Fibroblast of villous mesenchyme (primary cell): ENCODE results near the gene SRPK3. TPM values are rescaled to one million over a fixed set of nuclear protein-coding genes. Genes with fewer than 3 reads are reported as not detected.

Experiments used
- DNase-seq: peaks from one replicate; pipeline ENCODE4 v3.0.0-alpha.2; 2010; ENCODE audit warnings: low read depth
- H3K4me3 ChIP-seq: 2 replicates; pipeline ENCODE4 v1.5.1; 2011; ENCODE audit warnings: low read depth, mild to moderate bottlenecking, low read length
- CTCF ChIP-seq: IDR thresholded peaks from 2 replicates; pipeline ENCODE4 v1.5.1; 2012; ENCODE audit warnings: low read depth, mild to moderate bottlenecking, low read length; ENCODE audit not compliant: insufficient read depth
- total RNA-seq: library from RNA; depleted of rRNA; stranded (reverse); fragments of >200 nt; gene quantifications from 2 replicates; pipeline ENCODE4 v1.2.3, GENCODE V29; 2012

The SRPK3 gene
- total RNA-seq, 1 donor: 0.86 TPM

GRCh38 chrX:153769158-153769864, 11.5 kb upstream of the SRPK3 start:
- no peak overlapping the region for H3K4me3 ChIP-seq
- no peak for DNase-seq
- no peak for TF ChIP-seq CTCF

GRCh38 chrX:153769865-153770600, 10.8 kb upstream of the SRPK3 start:
- no peak overlapping the region for H3K4me3 ChIP-seq
- no peak for DNase-seq
- no peak for TF ChIP-seq CTCF

- no peak for TF ChIP-seq CTCF
- DNase-seq: no peak
- H3K4me3 ChIP-seq: no peak overlapping the region
These were observed 10.0 kb upstream of the SRPK3 start for GRCh38 chrX:153770601-153771414.

DNA sequence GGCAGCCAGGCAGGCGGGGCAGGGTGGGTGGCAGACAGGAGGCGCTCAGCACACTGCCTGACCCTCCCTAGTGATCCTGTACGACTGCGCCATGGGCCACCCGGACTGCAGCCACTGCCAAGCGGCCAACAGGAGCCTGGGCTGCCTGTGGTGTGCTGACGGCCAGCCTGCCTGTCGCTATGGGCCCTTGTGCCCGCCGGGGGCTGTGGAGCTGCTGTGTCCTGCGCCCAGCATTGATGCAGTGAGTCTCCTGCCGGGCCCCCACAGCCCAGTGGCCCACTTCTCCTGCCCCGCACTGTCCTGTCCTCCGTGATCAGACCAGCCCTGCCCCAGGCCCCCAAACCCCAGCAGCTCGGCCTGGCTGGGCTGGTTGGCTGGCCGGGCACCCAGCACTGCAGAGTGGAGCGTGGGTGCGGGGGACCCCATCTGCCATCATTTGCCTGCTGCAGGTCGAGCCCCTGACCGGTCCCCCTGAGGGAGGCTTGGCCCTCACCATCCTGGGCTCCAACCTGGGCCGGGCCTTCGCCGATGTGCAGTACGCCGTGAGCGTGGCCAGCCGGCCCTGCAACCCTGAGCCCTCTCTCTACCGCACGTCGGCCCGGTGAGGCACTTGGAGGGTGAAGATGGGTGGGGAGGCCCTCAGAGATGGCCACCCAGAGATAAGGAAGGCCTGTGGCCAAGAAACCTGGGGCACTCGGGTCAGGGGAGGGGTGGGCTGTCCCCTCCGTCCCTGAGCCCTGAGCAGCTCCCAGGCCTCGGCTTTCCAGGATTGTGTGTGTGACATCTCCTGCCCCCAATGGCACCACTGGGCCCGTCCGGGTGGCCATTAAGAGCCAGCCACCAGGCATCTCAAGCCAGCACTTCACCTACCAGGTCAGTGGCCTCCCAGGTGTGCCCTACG, 9.2 kb upstream of the SRPK3 start:
- no peak for DNase-seq
- H3K4me3 ChIP-seq: no peak overlapping the region
- no peak for TF ChIP-seq CTCF

DNA sequence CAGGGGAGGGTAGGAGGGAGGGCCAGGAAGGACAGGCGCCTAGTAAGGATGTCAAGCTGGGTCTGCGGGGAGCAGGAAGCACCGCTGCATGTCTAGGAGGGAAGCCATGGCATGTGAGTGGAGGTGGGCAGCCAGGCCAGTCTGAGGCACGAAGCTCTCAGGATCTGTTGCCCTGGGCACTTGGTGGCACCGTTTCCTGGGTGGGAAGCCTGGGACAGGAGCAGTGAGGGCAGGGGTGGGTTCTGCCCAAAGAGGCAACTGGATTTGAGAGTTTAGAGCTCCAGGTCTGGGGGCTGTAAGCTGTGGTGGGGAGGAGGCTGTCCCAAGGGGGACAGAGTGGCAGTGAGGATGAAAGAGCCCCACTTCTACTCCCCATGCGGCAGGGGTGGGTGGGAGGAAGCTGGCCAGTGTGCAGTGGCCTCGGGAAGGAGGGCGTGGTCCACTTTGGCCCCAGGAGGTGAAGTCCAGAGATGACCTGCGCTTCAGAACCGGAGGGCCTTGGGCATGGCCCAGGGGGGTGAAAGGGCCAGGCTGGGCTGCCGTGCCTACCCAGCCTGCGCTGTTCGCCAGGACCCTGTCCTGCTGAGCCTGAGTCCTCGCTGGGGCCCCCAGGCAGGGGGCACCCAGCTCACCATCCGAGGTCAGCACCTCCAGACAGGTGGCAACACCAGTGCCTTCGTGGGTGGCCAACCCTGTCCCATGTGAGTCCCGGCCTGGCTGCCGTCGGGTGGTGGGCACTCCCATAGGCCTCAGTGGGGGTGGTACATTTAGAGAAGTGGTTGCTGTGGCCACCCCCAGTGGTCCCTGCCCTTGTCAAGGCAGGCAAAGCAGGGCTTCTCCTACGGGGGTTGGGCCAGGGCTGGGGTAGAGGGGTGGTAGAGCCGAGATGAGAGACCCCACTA, 8.3 kb upstream of the SRPK3 start:
- DNase-seq: no peak
- H3K4me3 ChIP-seq: no peak overlapping the region
- no peak for TF ChIP-seq CTCF

- TF ChIP-seq CTCF: no peak
- H3K4me3 ChIP-seq: no peak overlapping the region
- DNase-seq: no peak
These were observed 7.6 kb upstream of the SRPK3 start for GRCh38 chrX:153773218-153773611.
